Stomach (tissue), 4 donors: ENCODE results near the gene ADRB1.

Experiments
- CTCF ChIP-seq, 7 experiments: fragments of 450-650 bp in 4 of 7; fragments of 200-600 bp in 3 of 7; sonication (generic) in 3 of 7; IDR thresholded peaks; one replicate each; pipeline ENCODE4 v1.5.1; 2016 to 2019; ENCODE audit warnings: antibody characterized with exemption in 7 of 7, control low read depth in 2 of 7, mild to moderate bottlenecking in 1 of 7
- EP300 ChIP-seq: sonication (generic); formaldehyde crosslinking; IDR thresholded peaks from one replicate; pipeline ENCODE4 v1.6.1; 2017; ENCODE audit warnings: antibody characterized with exemption
- POLR2A ChIP-seq, 4 donors: fragments of 450-650 bp; IDR thresholded peaks; one replicate each; pipeline ENCODE4 v1.6.1; 2016; ENCODE audit warnings: antibody characterized with exemption in 4 of 4, control low read depth in 2 of 4, mild to moderate bottlenecking in 1 of 4, moderate library complexity in 1 of 4
- POLR2AphosphoS5 ChIP-seq, 3 donors: sonication (generic); formaldehyde crosslinking; IDR thresholded peaks; one replicate each; pipeline ENCODE4 v1.6.1; 2016; ENCODE audit warnings: antibody characterized with exemption in 3 of 3

DNA sequence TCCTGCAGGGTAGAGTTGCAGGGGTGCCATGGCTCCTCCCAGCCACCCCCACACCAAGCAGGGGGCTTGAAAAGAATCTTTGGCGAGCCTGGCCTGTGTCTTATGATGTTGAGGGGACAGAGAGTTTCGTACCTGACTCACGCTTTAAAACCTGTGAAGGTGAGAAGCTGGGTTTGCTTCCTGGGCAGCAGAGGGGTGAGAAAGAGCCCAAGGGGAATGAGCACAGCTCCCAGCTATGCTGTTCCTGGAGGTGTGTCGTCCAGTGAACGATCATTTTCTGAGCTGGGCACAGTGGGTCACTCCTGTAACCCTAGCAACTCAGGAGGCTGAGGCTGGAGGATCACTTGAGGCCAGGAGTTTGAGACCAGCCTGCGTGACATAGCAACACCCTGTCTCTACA is 13.5 kb upstream of the ADRB1 start:
- TF ChIP-seq CTCF (IDR thresholded peaks at IDR 0.05), result no peak
- TF ChIP-seq POLR2A (IDR thresholded peaks at IDR 0.05), result no peak
- no peak for TF ChIP-seq EP300
- TF ChIP-seq POLR2AphosphoS5 (IDR thresholded peaks at IDR 0.05), result no peak
